HepG2 (cell line): ENCODE results near the gene POSTN. TPM values are rescaled to one million over a fixed set of nuclear protein-coding genes. Genes with fewer than 3 reads are reported as not detected.

Experiments used
- ATAC-seq: fragments of 200-7000 bp; cut with Tn5 transposase; 3 replicates; pipeline ENCODE4 v1.9.1; 2020; ENCODE audit warnings: mild to moderate bottlenecking, moderate library complexity
- BruUV-seq: library from RNA; stranded (reverse); fragments of 400-500 nt; replicated peaks from 2 replicates; lab custom pipeline; 2021; lab: Mats Ljungman, UMichigan
- CTCF ChIA-PET: fragments of 300-600 bp; formaldehyde crosslinking; extraction: SDS; loops from one replicate; lab custom pipeline; 2021; ENCODE audit warnings: low total read pairs, inconsistent platforms, low intra/inter-chr PET ratio; lab: Yijun Ruan, JAX
- POLR2A ChIA-PET: fragments of 350-600 bp; sonication (Branson Sonifier 250); formaldehyde crosslinking; loops from one replicate; lab custom pipeline; 2020; ENCODE audit warnings: antibody characterized with exemption, inconsistent platforms; lab: Yijun Ruan, JAX
- DNase-seq: peaks from one replicate; pipeline ENCODE4 v3.0.0-alpha.2; 2015; ENCODE audit warnings: low spot score
- FAIRE-seq: peaks from 3 replicates; lab custom pipeline; 2011; peaks lifted over from hg19 to GRCh38; lab: Jason Lieb, UNC
- H2AFZ ChIP-seq: one replicate; pipeline ENCODE4 v1.6.1; 2011; ENCODE audit warnings: low read length, inconsistent platforms
- H3K27ac ChIP-seq: fragments of 300-600 bp; 3 replicates; pipeline ENCODE4 v1.8.0; 2011; ENCODE audit warnings: mixed run types, mild to moderate bottlenecking, mixed read lengths, low read length, inconsistent platforms; ENCODE audit not compliant: insufficient read depth; ENCODE audit errors: extremely low read length
- H3K27me3 ChIP-seq, 2 experiments: fragments of 200-600 bp in 1 of 2; 2 replicates in 1 of 2; 3 replicates in 1 of 2; pipeline versions ENCODE4 v1.6.0 to v1.8.0; 2011; ENCODE audit warnings: low read length in 2 of 2, mild to moderate bottlenecking in 2 of 2, moderate library complexity in 2 of 2, inconsistent platforms in 1 of 2; ENCODE audit not compliant: insufficient read depth in 2 of 2, control insufficient read depth in 1 of 2
- H3K36me3 ChIP-seq, 2 experiments: fragments of 200-600 bp in 1 of 2; replicated peaks in 1 of 2; 2 replicates in 1 of 2; 3 replicates in 1 of 2; pipeline versions ENCODE4 v1.5.1 to v1.8.0; 2011; ENCODE audit warnings: low read length in 2 of 2, inconsistent platforms in 1 of 2; ENCODE audit not compliant: insufficient read depth in 2 of 2, control insufficient read depth in 1 of 2
- H3K4me1 ChIP-seq: 2 replicates; pipeline ENCODE4 v1.5.1; 2012; ENCODE audit warnings: low read length, inconsistent platforms; ENCODE audit not compliant: insufficient read depth
- H3K4me2 ChIP-seq: 2 replicates; pipeline ENCODE4 v1.6.0; 2011; ENCODE audit warnings: low read depth, low read length, inconsistent platforms
- H3K4me3 ChIP-seq, 3 experiments: fragments of 200-600 bp in 1 of 3; sonication (generic), shearing (Covaris generic) in 1 of 3; replicated peaks in 1 of 3; 2 replicates each; pipeline ENCODE4 v1.5.1; 2011 to 2016; ENCODE audit warnings: low read length in 3 of 3, inconsistent platforms in 2 of 3, low read depth in 2 of 3, mild to moderate bottlenecking in 2 of 3, control low read depth in 1 of 3, mixed read lengths in 1 of 3; ENCODE audit not compliant: insufficient read depth in 1 of 3
- H3K79me2 ChIP-seq: one replicate; pipeline ENCODE4 v1.6.1; 2011; ENCODE audit warnings: low read length, inconsistent platforms; ENCODE audit not compliant: insufficient read depth
- H3K9ac ChIP-seq: 2 replicates; pipeline ENCODE4 v1.6.0; 2011; ENCODE audit warnings: mild to moderate bottlenecking, low read depth, low read length, inconsistent platforms; ENCODE audit not compliant: insufficient read depth
- H3K9me3 ChIP-seq: 2 replicates; pipeline ENCODE4 v1.5.1; 2012; ENCODE audit warnings: mild to moderate bottlenecking, low read length
- H4K20me1 ChIP-seq: 2 replicates; pipeline ENCODE4 v1.6.0; 2011; ENCODE audit warnings: inconsistent platforms, mild to moderate bottlenecking, low read length, moderate library complexity; ENCODE audit not compliant: insufficient read depth
- BORCS8-MEF2B ChIP-seq: sonication (generic); formaldehyde crosslinking; IDR thresholded peaks from 2 replicates; pipeline ENCODE4 v1.8.0; 2022; ENCODE audit warnings: mild to moderate bottlenecking, missing genetic modification reagents
- HMG20B ChIP-seq: conservative IDR thresholded peaks from 2 replicates; pipeline ENCODE4 v1.6.1; 2016; ENCODE audit warnings: missing genetic modification reagents, missing compliant biosample characterization
- JUND ChIP-seq: sonication (generic); formaldehyde crosslinking; IDR thresholded peaks from 2 replicates; pipeline ENCODE4 v1.8.0; 2022; ENCODE audit warnings: mild to moderate bottlenecking, missing genetic modification reagents
- MIER2 ChIP-seq: IDR thresholded peaks from 2 replicates; pipeline ENCODE4 v1.6.1; 2016; ENCODE audit warnings: missing biosample characterization, missing genetic modification reagents
- NR2F6 ChIP-seq, 2 experiments: IDR thresholded peaks; 2 replicates each; pipeline ENCODE4 v1.6.1; 2016; ENCODE audit warnings: antibody characterized with exemption in 1 of 2, mild to moderate bottlenecking in 1 of 2
- RCOR2 ChIP-seq: IDR thresholded peaks from 2 replicates; pipeline ENCODE4 v1.6.1; 2016; ENCODE audit warnings: missing biosample characterization, missing genetic modification reagents
- SALL1 ChIP-seq: sonication (generic); formaldehyde crosslinking; IDR thresholded peaks from 2 replicates; pipeline ENCODE4 v1.8.0; 2022; ENCODE audit warnings: mild to moderate bottlenecking, missing genetic modification reagents
- SOX5 ChIP-seq: IDR thresholded peaks from 2 replicates; pipeline ENCODE4 v1.6.1; 2016; ENCODE audit warnings: borderline replicate concordance
- TEAD3 ChIP-seq: optimal IDR thresholded peaks from 2 replicates; pipeline ENCODE3; 2016; ENCODE audit warnings: borderline replicate concordance
- TP53 ChIP-seq: sonication (generic); formaldehyde crosslinking; conservative IDR thresholded peaks from 2 replicates; pipeline ENCODE4 v1.4.0; 2020; ENCODE audit warnings: missing genetic modification reagents
- TSC22D2 ChIP-seq: sonication (generic); formaldehyde crosslinking; IDR thresholded peaks from 2 replicates; pipeline ENCODE4 v1.5.1; 2020; ENCODE audit warnings: missing genetic modification reagents, mild to moderate bottlenecking, borderline replicate concordance
- ZNF20 ChIP-seq: sonication (generic); formaldehyde crosslinking; IDR thresholded peaks from 2 replicates; pipeline ENCODE4 v1.4.0; 2020; ENCODE audit warnings: mild to moderate bottlenecking, moderate library complexity, missing genetic modification reagents
- ZNF33A ChIP-seq: sonication (generic); formaldehyde crosslinking; IDR thresholded peaks from 2 replicates; pipeline ENCODE4 v1.5.1; 2020; ENCODE audit warnings: missing genetic modification reagents, mild to moderate bottlenecking, moderate library complexity, borderline replicate concordance
- ZNF674 ChIP-seq: sonication (generic); formaldehyde crosslinking; IDR thresholded peaks from 2 replicates; pipeline ENCODE4 v1.5.0; 2020; ENCODE audit warnings: low read depth, mild to moderate bottlenecking, missing genetic modification reagents
- ZNF772 ChIP-seq: sonication (generic); formaldehyde crosslinking; IDR thresholded peaks from 2 replicates; pipeline ENCODE4 v1.5.0; 2020; ENCODE audit warnings: mild to moderate bottlenecking, missing genetic modification reagents
- ZNF792 ChIP-seq: IDR thresholded peaks from 2 replicates; pipeline ENCODE4 v1.6.1; 2016
- WGBS: methylation state at CpG from one replicate; pipeline ENCODE4 v1.1.6; 2017; ENCODE audit warnings: low lambda C conversion rate; 5-methylcytosine and 5-hydroxymethylcytosine counted together
- in situ Hi-C: cut with HindIII; loops from 2 replicates; pipeline ENCODE4 v1.10.0; 2017; ENCODE audit warnings: low pct_unique_long_range_greater_than_20kb; ENCODE audit not compliant: extremely low pct_ligation_motif_present
- intact Hi-C: fragments of 100-400 bp; cut with micrococcal nuclease; formaldehyde crosslinking; loops from one replicate; pipeline ENCODE4 v1.10.0; 2022; ENCODE audit not compliant: unreplicated experiment
- polyA plus RNA-seq, 8 experiments: library from polyadenylated mRNA; depleted of rRNA in 3 of 8; stranded (reverse) in 7 of 8; unstranded in 1 of 8; fragments of >200 nt; fragmentation: Illumina TruSeq in 4 of 8; extraction: Trizol in 4 of 8; gene quantifications; 2 replicates each; pipeline versions ENCODE4 v1.2.1 to v1.2.3, GENCODE V29; 2011 to 2016; ENCODE audit warnings: low read depth in 4 of 8, missing spikeins in 1 of 8, mixed read lengths in 1 of 8; ENCODE audit not compliant: insufficient read depth in 1 of 8
- total RNA-seq, 5 experiments: library from RNA; depleted of rRNA; stranded (reverse); fragments of >200 nt; fragmentation: Illumina TruSeq; extraction: Trizol; gene quantifications; 2 replicates each; pipeline ENCODE4 v1.2.3, GENCODE V29; 2016; ENCODE audit warnings: low read depth in 1 of 5
- TF ChIP-seq, protein P1 (sequence below): sonication (generic); formaldehyde crosslinking; conservative IDR thresholded peaks from 2 replicates; pipeline ENCODE4 v1.8.1; 2023; ENCODE audit warnings: missing genetic modification reagents
- TF ChIP-seq, protein P2 (sequence below): IDR thresholded peaks from 2 replicates; pipeline ENCODE4 v1.6.1; 2016; ENCODE audit warnings: mild to moderate bottlenecking
- TF ChIP-seq, protein P3 (sequence below): sonication (generic); formaldehyde crosslinking; IDR thresholded peaks from 2 replicates; pipeline ENCODE4 v1.4.0; 2020; ENCODE audit warnings: missing genetic modification reagents, borderline replicate concordance
- TF ChIP-seq, protein P4 (sequence below): sonication (generic); formaldehyde crosslinking; IDR thresholded peaks from 2 replicates; pipeline ENCODE4 v1.5.1; 2020; ENCODE audit warnings: missing genetic modification reagents, mild to moderate bottlenecking, borderline replicate concordance

Gene POSTN
- total and polyA plus RNA-seq, 2 of the 13 experiments (the other 11 are each of a cell fraction or from before 2014, with no cell fraction given): not detected

DNA sequence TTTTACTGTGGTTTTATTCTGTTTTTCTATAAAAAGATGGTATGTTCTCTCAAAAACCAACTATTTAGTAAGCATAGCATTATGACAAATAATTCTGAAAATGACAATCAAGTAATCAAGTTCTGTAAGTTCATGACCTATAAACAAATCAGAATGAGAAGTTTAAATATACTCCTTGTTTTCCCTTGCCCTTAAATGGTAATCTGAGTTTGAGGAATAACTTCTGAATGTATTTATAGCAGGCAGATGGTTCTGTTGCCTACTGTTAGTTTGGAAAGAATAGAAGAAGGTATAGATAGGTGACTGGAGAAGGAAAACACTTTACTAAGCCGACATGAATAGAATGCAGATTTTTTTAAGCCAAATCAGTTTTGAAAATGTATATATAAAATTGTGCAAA lies 63.9 kb downstream of the POSTN start (continued):
- TF ChIP-seq JUND (CRISPR knock-in tag) (no peak), TP53 (CRISPR knock-in tag) (no peak), MIER2 (no peak), SOX5 (CRISPR knock-in tag) (no peak), HMG20B (no peak), ZNF20 (CRISPR knock-in tag) (no peak), ZNF772 (CRISPR knock-in tag) (no peak), TSC22D2 (CRISPR knock-in tag) (no peak), ZNF674 (no peak), ZNF33A (CRISPR knock-in tag) (no peak), TEAD3 (no peak), NR2F6 (IDR thresholded peaks at IDR 0.05) (no peak), NR2F6 (CRISPR knock-in tag; IDR thresholded peaks at IDR 0.05) (no peak)
- TF ChIP-seq, protein P1, sequence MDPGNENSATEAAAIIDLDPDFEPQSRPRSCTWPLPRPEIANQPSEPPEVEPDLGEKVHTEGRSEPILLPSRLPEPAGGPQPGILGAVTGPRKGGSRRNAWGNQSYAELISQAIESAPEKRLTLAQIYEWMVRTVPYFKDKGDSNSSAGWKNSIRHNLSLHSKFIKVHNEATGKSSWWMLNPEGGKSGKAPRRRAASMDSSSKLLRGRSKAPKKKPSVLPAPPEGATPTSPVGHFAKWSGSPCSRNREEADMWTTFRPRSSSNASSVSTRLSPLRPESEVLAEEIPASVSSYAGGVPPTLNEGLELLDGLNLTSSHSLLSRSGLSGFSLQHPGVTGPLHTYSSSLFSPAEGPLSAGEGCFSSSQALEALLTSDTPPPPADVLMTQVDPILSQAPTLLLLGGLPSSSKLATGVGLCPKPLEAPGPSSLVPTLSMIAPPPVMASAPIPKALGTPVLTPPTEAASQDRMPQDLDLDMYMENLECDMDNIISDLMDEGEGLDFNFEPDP (CRISPR knock-in tag): no peak
- TF ChIP-seq, all 625 proteins: peak for 0

DNA sequence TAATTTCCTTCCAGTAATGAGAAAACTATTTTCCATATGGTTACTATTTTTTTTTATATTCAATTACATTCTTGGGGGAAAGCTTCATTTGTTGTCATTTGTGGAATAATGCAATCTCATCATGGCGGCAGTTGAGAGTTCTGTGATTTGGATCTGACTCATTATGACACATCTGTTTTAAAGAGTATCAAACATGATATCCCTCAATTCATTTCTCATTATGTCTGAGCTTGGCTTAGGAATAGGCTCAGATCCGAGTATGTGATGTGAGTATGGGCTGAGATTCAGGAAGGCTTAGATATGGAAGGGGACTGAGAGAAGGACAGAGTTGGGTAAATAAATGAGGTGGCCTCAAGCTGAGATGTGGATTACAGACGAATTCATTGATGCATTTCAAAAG lies 64.4 kb downstream of the POSTN start:
- H3K36me3 ChIP-seq: no peaks in the 10 kb centered on the region
- FAIRE-seq (no peak), ATAC-seq (no peak), DNase-seq (no peak)
- no peak overlapping the region for H3K27ac ChIP-seq
- H3K79me2 ChIP-seq: no peaks in the 10 kb centered on the region
- H3K4me3 ChIP-seq: no peak overlapping the region
- no peaks in the 10 kb centered on the region for H4K20me1 ChIP-seq
- WGBS: 16% methylated on average over 3 of the region's 3 CpGs
- BruUV-seq: no TSS peak
- peaks cover 9% of the 10 kb centered on the region for H3K9me3 ChIP-seq
- in situ Hi-C loops: no loop called here
- H3K4me2 ChIP-seq: no peak overlapping the region
- no peaks in the 10 kb centered on the region for H3K27me3 ChIP-seq
- no peak overlapping the region for H3K9ac ChIP-seq
- intact Hi-C loops: no loop called here
- H2AFZ ChIP-seq: no peak overlapping the region
- H3K4me1 ChIP-seq: no peaks in the 10 kb centered on the region
- CTCF ChIA-PET: no interaction called here
- POLR2A ChIA-PET: no interaction called here
- TF ChIP-seq SALL1 (CRISPR knock-in tag) (no peak), BORCS8-MEF2B (CRISPR knock-in tag) (no peak), RCOR2 (CRISPR knock-in tag) (no peak), ZNF792 (CRISPR knock-in tag) (no peak)
- TF ChIP-seq, protein P2, sequence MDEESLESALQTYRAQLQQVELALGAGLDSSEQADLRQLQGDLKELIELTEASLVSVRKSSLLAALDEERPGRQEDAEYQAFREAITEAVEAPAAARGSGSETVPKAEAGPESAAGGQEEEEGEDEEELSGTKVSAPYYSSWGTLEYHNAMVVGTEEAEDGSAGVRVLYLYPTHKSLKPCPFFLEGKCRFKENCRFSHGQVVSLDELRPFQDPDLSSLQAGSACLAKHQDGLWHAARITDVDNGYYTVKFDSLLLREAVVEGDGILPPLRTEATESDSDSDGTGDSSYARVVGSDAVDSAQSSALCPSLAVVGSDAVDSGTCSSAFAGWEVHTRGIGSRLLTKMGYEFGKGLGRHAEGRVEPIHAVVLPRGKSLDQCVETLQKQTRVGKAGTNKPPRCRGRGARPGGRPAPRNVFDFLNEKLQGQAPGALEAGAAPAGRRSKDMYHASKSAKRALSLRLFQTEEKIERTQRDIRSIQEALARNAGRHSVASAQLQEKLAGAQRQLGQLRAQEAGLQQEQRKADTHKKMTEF (CRISPR knock-in tag): no peak
- TF ChIP-seq, protein P3, sequence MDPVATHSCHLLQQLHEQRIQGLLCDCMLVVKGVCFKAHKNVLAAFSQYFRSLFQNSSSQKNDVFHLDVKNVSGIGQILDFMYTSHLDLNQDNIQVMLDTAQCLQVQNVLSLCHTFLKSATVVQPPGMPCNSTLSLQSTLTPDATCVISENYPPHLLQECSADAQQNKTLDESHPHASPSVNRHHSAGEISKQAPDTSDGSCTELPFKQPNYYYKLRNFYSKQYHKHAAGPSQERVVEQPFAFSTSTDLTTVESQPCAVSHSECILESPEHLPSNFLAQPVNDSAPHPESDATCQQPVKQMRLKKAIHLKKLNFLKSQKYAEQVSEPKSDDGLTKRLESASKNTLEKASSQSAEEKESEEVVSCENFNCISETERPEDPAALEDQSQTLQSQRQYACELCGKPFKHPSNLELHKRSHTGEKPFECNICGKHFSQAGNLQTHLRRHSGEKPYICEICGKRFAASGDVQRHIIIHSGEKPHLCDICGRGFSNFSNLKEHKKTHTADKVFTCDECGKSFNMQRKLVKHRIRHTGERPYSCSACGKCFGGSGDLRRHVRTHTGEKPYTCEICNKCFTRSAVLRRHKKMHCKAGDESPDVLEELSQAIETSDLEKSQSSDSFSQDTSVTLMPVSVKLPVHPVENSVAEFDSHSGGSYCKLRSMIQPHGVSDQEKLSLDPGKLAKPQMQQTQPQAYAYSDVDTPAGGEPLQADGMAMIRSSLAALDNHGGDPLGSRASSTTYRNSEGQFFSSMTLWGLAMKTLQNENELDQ (CRISPR knock-in tag): no peak
- TF ChIP-seq, protein P4, sequence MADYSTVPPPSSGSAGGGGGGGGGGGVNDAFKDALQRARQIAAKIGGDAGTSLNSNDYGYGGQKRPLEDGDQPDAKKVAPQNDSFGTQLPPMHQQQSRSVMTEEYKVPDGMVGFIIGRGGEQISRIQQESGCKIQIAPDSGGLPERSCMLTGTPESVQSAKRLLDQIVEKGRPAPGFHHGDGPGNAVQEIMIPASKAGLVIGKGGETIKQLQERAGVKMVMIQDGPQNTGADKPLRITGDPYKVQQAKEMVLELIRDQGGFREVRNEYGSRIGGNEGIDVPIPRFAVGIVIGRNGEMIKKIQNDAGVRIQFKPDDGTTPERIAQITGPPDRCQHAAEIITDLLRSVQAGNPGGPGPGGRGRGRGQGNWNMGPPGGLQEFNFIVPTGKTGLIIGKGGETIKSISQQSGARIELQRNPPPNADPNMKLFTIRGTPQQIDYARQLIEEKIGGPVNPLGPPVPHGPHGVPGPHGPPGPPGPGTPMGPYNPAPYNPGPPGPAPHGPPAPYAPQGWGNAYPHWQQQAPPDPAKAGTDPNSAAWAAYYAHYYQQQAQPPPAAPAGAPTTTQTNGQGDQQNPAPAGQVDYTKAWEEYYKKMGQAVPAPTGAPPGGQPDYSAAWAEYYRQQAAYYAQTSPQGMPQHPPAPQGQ (CRISPR knock-in tag): no peak
